ENCODE measurements around the gene LRP1B.

The LRP1B gene

GRCh38 chr2:140465301-140465700, 1665.5 kb downstream of the LRP1B start:
- no peaks in the 10 kb centered on the region for H3K9me2 ChIP-seq (replicated peaks; ENCODE audit: insufficient read depth, low read length)
- H3K4me3 ChIP-seq (ENCODE audit: low read length) = no peak overlapping the region
- H4K20me1 ChIP-seq (ENCODE audit: insufficient read depth, low read length) = no peaks in the 10 kb centered on the region
- no peaks in the 10 kb centered on the region for H3K9me3 ChIP-seq (replicated peaks; ENCODE audit: insufficient read depth, low read length)
- TF ChIP-seq EZH2phosphoT487 (IDR thresholded peaks at IDR 0.05; ENCODE audit: low read length) = no peak
- TF ChIP-seq, protein P1, sequence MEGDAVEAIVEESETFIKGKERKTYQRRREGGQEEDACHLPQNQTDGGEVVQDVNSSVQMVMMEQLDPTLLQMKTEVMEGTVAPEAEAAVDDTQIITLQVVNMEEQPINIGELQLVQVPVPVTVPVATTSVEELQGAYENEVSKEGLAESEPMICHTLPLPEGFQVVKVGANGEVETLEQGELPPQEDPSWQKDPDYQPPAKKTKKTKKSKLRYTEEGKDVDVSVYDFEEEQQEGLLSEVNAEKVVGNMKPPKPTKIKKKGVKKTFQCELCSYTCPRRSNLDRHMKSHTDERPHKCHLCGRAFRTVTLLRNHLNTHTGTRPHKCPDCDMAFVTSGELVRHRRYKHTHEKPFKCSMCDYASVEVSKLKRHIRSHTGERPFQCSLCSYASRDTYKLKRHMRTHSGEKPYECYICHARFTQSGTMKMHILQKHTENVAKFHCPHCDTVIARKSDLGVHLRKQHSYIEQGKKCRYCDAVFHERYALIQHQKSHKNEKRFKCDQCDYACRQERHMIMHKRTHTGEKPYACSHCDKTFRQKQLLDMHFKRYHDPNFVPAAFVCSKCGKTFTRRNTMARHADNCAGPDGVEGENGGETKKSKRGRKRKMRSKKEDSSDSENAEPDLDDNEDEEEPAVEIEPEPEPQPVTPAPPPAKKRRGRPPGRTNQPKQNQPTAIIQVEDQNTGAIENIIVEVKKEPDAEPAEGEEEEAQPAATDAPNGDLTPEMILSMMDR (IDR thresholded peaks at IDR 0.05; ENCODE audit: low read length) = no peak
- no peak for TF ChIP-seq EZH2 (optimal IDR thresholded peaks at IDR 0.05; ENCODE audit: low read depth, low read length)
- no peak for DNase-seq
- no peak overlapping the region for H3K4me2 ChIP-seq (ENCODE audit: low read depth, low read length)
- H3K27ac ChIP-seq (ENCODE audit: low read length) = no peak overlapping the region
- H3K27me3 ChIP-seq (replicated peaks; ENCODE audit: insufficient read depth, low read length) = no peaks in the 10 kb centered on the region
- H3K9ac ChIP-seq (ENCODE audit: low read length) = no peak overlapping the region
- H2AFZ ChIP-seq (ENCODE audit: low read length) = no peak overlapping the region
- H3K36me3 ChIP-seq (replicated peaks; ENCODE audit: insufficient read depth, low read length) = no peaks in the 10 kb centered on the region
- H3F3A ChIP-seq (ENCODE audit: insufficient read depth, low read length) = no peaks in the 10 kb centered on the region
- no peaks in the 10 kb centered on the region for H3K79me2 ChIP-seq (ENCODE audit: low read length)
- H3K4me1 ChIP-seq (ENCODE audit: low read length) = no peaks in the 10 kb centered on the region

- Histone ChIP-seq H2AFZ (ENCODE audit: low read length) (no peak overlapping the region), H4K20me1 (ENCODE audit: insufficient read depth, low read length) (no peaks in the 10 kb centered on the region), H3K79me2 (ENCODE audit: low read length) (no peaks in the 10 kb centered on the region)
These were observed 1667.8 kb downstream of the LRP1B start for GRCh38 chr2:140462990-140463389.

GRCh38 chr2:140457483-140457882, 1673.3 kb downstream of the LRP1B start:
- Histone ChIP-seq H3K27me3 (replicated peaks; ENCODE audit: insufficient read depth, low read length) (no peaks in the 10 kb centered on the region), H3K79me2 (ENCODE audit: low read length) (no peaks in the 10 kb centered on the region), H3K9ac (ENCODE audit: low read length) (no peak overlapping the region), H3K4me3 (ENCODE audit: low read length) (no peak overlapping the region), H3K4me2 (ENCODE audit: low read depth, low read length) (no peak overlapping the region), H3K9me3 (replicated peaks; ENCODE audit: insufficient read depth, low read length) (no peaks in the 10 kb centered on the region), H3K36me3 (replicated peaks; ENCODE audit: insufficient read depth, low read length) (no peaks in the 10 kb centered on the region), H4K20me1 (ENCODE audit: insufficient read depth, low read length) (no peaks in the 10 kb centered on the region), H3F3A (ENCODE audit: insufficient read depth, low read length) (no peaks in the 10 kb centered on the region), H3K9me2 (replicated peaks; ENCODE audit: insufficient read depth, low read length) (no peaks in the 10 kb centered on the region), H3K4me1 (ENCODE audit: low read length) (no peaks in the 10 kb centered on the region), H2AFZ (ENCODE audit: low read length) (no peak overlapping the region), H3K27ac (ENCODE audit: low read length) (no peak overlapping the region)
- no peak for DNase-seq
- no peak for TF ChIP-seq EZH2phosphoT487 (IDR thresholded peaks at IDR 0.05; ENCODE audit: low read length)
- TF ChIP-seq EZH2 (optimal IDR thresholded peaks at IDR 0.05; ENCODE audit: low read depth, low read length) = no peak
- TF ChIP-seq, protein P1 (IDR thresholded peaks at IDR 0.05; ENCODE audit: low read length) = no peak

More at GRCh38 chr2:140462990-140463389, 1667.8 kb downstream of the LRP1B start:
- no peak overlapping the region for H3K4me2 ChIP-seq (ENCODE audit: low read depth, low read length)
- no peaks in the 10 kb centered on the region for H3K9me2 ChIP-seq (replicated peaks; ENCODE audit: insufficient read depth, low read length)
- no peaks in the 10 kb centered on the region for H3F3A ChIP-seq (ENCODE audit: insufficient read depth, low read length)
- no peak overlapping the region for H3K9ac ChIP-seq (ENCODE audit: low read length)
- H3K4me1 ChIP-seq (ENCODE audit: low read length) = no peaks in the 10 kb centered on the region
- no peaks in the 10 kb centered on the region for H3K27me3 ChIP-seq (replicated peaks; ENCODE audit: insufficient read depth, low read length)
- TF ChIP-seq EZH2phosphoT487 (IDR thresholded peaks at IDR 0.05; ENCODE audit: low read length) = no peak
- TF ChIP-seq, protein P1 (IDR thresholded peaks at IDR 0.05; ENCODE audit: low read length) = no peak
- no peak overlapping the region for H3K27ac ChIP-seq (ENCODE audit: low read length)
- no peaks in the 10 kb centered on the region for H3K36me3 ChIP-seq (replicated peaks; ENCODE audit: insufficient read depth, low read length)
- DNase-seq = no peak
- no peak overlapping the region for H3K4me3 ChIP-seq (ENCODE audit: low read length)
- no peaks in the 10 kb centered on the region for H3K9me3 ChIP-seq (replicated peaks; ENCODE audit: insufficient read depth, low read length)
